ENCODE data around the gene BEND6. TPM values are rescaled to one million over a fixed set of nuclear protein-coding genes. Genes with fewer than 3 reads are reported as not detected.

Gene BEND6
- total and polyA plus RNA-seq, 10 of the 15 experiments (the other 5 are each of a cell fraction or from before 2014, with no cell fraction given) = 0.79 to 2.8 (median 1.6) TPM

GRCh38 chr6:56984361-56984760 lies 29.5 kb downstream of the BEND6 start:
- ChIA-PET POLR2A (no interaction called here), CTCF (interaction anchor here (1.4 kb wide), 1 partner anchor 81 kb away, joined by 4 read pairs; no protein-coding TSS in a partner anchor), SMC1A (ENCODE audit: uncharacterized antibody, unreplicated experiment) (interaction anchor here (1.3 to 1.7 kb wide), 3 partner anchors 37 to 80 kb away, joined by 3 to 8 read pairs (median 6); no protein-coding TSS in a partner anchor), RAD21 (ENCODE audit: unreplicated experiment) (no interaction called here)
- Histone ChIP-seq H3K9ac (ENCODE audit: control insufficient read depth, insufficient read depth, low read length) (no peak overlapping the region), H3K27ac (ENCODE audit: control insufficient read depth, insufficient read depth) (no peak overlapping the region), H3K4me1 (ENCODE audit: control insufficient read depth, insufficient read depth, low read length) (no peaks in the 10 kb centered on the region), H4K20me1 (ENCODE audit: control insufficient read depth, insufficient read depth) (no peaks in the 10 kb centered on the region), H3K9me3 (replicated peaks; ENCODE audit: control insufficient read depth, insufficient read depth, low read length) (no peaks in the 10 kb centered on the region), H3K36me3 (ENCODE audit: control insufficient read depth in 2 of 2, insufficient read depth in 2 of 2, low read length in 1 of 2) (no peaks in the 10 kb centered on the region), H3K27me3 (replicated peaks in 1 of 2; ENCODE audit: control insufficient read depth in 2 of 2, insufficient read depth in 2 of 2, low read length in 1 of 2) (no peaks in the 10 kb centered on the region), H3K4me2 (ENCODE audit: control insufficient read depth, insufficient read depth) (no peak overlapping the region), H3K79me2 (ENCODE audit: control insufficient read depth, insufficient read depth, low read length) (no peaks in the 10 kb centered on the region), H3K4me3 (no peak overlapping the region), H2AFZ (ENCODE audit: control insufficient read depth, low read depth, low read length) (no peak overlapping the region)
- no TSS peak for BruUV-seq (replicated peaks)
- FAIRE-seq = no peak
- intact Hi-C loops (cut with micrococcal nuclease; ENCODE audit: unreplicated experiment) (no loop called here), in situ Hi-C loops (cut with MboI) (no loop called here)
- 52% methylated on average over 5 of the region's 5 CpGs for WGBS (ENCODE audit: insufficient coverage, insufficient replicate concordance, low lambda C conversion rate, missing lambda C conversion rate)
- no peak for ATAC-seq
- TF ChIP-seq MEF2B (IDR thresholded peaks at IDR 0.05; ENCODE audit: partially characterized antibody, poor library complexity, severe bottlenecking) (no peak), DPF2 (IDR thresholded peaks at IDR 0.05) (no peak), E2F4 (IDR thresholded peaks at IDR 0.05; ENCODE audit: low read depth, low read length) (no peak), SREBF2 (IDR thresholded peaks at IDR 0.05; ENCODE audit: low read length) (no peak), PBX3 (IDR thresholded peaks at IDR 0.05; ENCODE audit: insufficient replicate concordance, low read depth, low read length) (no peak), CHD4 (IDR thresholded peaks at IDR 0.05) (no peak), IKZF2 (IDR thresholded peaks at IDR 0.05) (no peak)
- DNase-seq (ENCODE audit: low read depth, low spot score) = no peak
